ENCODE data around the gene NEURL1B. TPM values are rescaled to one million over a fixed set of nuclear protein-coding genes. Genes with fewer than 3 reads are reported as not detected.
"Not testable (repeated sequence)": the region's sequence is repeated elsewhere in the genome, so short reads cannot be mapped to it uniquely, and the experiment has no call there.

NEURL1B gene
- total RNA-seq, 2 donors from 2014 or later, result 61.6 to 99.9 TPM

DNA sequence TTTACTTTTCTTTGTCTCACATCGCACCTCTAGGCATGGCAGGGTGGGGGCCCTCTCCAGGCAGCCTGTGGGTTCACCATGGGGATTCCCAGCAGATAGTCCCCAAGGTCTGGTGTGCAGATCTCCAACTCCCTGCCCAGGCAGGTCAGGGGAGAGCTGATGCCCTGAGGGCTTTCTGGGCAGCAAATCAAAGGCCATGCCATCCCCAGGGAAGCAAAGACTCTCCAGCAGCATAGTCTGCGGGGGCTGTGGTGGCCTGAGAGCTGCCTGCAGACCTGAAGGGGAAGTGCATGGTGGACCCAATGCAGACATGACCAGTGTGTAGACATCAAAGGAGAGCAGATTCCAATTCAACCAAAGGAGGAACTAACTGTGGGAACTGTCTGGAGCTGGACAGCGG lies 7.7 kb downstream of the NEURL1B start:
- Histone ChIP-seq H3K27me3 (no peaks in the 10 kb centered on the region), H3K27ac (peak overlapping the region; percentile 1), H3K9ac (ENCODE audit: low read depth in 2 of 2, low read length in 2 of 2) (no peak overlapping the region), H3K36me3 (no peaks in the 10 kb centered on the region), H3K4me3 (no peak overlapping the region), H3K9me3 (no peaks in the 10 kb centered on the region), H3K4me1 (peaks cover 19% of the 10 kb centered on the region)
- intact Hi-C loops (cut with DNase I), result no loop called here
- TF ChIP-seq, protein P1, sequence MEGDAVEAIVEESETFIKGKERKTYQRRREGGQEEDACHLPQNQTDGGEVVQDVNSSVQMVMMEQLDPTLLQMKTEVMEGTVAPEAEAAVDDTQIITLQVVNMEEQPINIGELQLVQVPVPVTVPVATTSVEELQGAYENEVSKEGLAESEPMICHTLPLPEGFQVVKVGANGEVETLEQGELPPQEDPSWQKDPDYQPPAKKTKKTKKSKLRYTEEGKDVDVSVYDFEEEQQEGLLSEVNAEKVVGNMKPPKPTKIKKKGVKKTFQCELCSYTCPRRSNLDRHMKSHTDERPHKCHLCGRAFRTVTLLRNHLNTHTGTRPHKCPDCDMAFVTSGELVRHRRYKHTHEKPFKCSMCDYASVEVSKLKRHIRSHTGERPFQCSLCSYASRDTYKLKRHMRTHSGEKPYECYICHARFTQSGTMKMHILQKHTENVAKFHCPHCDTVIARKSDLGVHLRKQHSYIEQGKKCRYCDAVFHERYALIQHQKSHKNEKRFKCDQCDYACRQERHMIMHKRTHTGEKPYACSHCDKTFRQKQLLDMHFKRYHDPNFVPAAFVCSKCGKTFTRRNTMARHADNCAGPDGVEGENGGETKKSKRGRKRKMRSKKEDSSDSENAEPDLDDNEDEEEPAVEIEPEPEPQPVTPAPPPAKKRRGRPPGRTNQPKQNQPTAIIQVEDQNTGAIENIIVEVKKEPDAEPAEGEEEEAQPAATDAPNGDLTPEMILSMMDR (IDR thresholded peaks at IDR 0.05), result no peak
- no peak for DNase-seq

DNA sequence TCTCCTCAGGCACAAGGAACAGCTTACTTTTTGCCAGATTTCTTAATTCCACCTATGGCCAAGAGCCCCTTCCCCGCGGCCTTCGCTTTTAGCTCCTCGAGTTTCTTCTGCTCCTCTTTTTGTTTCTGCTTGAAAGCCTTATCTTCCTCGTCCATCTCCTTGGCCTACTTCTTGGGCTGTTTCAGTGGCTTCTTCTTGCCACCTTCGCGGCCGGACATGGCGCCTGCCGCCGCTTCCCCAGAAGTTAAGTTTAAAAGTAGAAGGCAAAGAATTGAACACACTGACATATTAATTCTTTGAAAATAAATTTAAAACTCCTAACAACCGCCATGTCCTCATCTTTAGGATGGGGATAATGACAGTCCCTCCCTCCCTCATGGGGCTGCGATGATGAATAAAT lies 15.4 kb downstream of the NEURL1B start:
- H3K4me1 ChIP-seq, result peaks cover 17% of the 10 kb centered on the region
- H3K27me3 ChIP-seq; DNase-seq; H3K4me3 ChIP-seq; H3K9ac ChIP-seq (ENCODE audit: low read depth in 2 of 2, low read length in 2 of 2); H3K9me3 ChIP-seq; intact Hi-C loops (cut with DNase I); H3K36me3 ChIP-seq; H3K27ac ChIP-seq: not testable (repeated sequence)

DNA sequence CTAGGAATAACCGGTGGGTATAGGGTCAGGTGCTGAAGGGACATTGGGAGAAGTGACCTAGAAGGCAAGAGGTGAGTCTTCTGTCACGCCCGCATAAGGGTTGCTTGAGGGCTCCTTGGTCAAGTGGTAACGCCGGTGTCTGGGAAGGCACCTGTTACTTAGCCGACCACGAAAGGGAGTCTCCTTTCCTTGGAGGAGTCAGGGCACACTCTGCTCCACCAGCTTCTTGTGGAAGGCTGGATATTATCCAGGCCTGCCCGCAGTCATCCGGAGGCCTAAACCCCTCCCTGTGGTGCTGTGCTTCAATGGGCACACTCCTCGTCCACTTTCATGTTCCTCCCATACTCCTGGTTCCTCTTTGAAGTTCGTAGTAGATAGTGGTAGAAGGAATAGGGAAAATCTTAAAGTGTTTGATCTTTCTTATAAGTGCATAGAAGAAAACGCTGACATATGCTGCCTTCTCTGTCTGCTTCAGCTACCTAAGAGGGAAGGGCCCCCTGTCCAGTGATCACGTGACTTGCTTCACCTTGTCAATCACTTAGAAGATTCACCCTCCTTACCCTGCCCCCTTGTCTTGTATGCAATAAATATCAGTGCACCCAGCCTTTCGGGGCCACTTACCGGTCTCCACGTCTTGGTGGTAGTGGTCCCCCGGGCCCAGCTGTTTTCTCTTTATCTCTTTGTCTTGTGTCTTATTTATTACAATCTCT lies 16.6 kb downstream of the NEURL1B start:
- H3K36me3 ChIP-seq; H3K27me3 ChIP-seq; DNase-seq; intact Hi-C loops (cut with DNase I); H3K4me3 ChIP-seq; H3K9me3 ChIP-seq: not testable (repeated sequence)
- Histone ChIP-seq H3K4me1 (peaks cover 17% of the 10 kb centered on the region), H3K27ac (peak overlapping the region; percentile 72), H3K9ac (ENCODE audit: low read depth in 2 of 2, low read length in 2 of 2) (peak overlapping the region in 1 of 2 donors; percentile 48)

DNA sequence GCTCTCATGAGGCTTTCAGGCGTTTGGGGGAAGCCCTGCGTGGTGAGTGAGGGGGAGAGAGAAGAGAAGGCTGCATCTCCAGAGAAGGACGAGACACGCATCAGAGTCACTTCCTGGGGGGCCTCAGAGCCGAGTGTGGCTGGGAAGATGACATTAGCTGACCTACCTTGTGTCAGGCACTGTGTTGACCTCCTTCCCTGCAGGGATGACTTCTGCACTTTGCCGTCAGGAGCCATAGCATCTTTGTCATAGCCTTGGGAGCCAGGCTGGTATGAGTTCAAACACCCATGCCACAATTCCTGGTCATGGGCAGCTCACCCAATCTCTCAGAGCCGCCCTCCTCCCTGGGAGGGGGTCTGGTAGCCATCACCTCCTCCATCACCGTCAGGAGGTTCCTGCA lies 17.3 kb downstream of the NEURL1B start:
- DNase-seq, result no peak
- Histone ChIP-seq H3K9me3 (no peaks in the 10 kb centered on the region), H3K27me3 (no peaks in the 10 kb centered on the region), H3K4me1 (peaks cover 17% of the 10 kb centered on the region), H3K4me3 (no peak overlapping the region), H3K27ac (peak overlapping the region; percentile 72), H3K9ac (ENCODE audit: low read depth in 2 of 2, low read length in 2 of 2) (peak overlapping the region in 1 of 2 donors; percentile 48), H3K36me3 (no peaks in the 10 kb centered on the region)
- intact Hi-C loops (cut with DNase I), result no loop called here
- TF ChIP-seq, protein P1 (IDR thresholded peaks at IDR 0.05), result no peak

DNA sequence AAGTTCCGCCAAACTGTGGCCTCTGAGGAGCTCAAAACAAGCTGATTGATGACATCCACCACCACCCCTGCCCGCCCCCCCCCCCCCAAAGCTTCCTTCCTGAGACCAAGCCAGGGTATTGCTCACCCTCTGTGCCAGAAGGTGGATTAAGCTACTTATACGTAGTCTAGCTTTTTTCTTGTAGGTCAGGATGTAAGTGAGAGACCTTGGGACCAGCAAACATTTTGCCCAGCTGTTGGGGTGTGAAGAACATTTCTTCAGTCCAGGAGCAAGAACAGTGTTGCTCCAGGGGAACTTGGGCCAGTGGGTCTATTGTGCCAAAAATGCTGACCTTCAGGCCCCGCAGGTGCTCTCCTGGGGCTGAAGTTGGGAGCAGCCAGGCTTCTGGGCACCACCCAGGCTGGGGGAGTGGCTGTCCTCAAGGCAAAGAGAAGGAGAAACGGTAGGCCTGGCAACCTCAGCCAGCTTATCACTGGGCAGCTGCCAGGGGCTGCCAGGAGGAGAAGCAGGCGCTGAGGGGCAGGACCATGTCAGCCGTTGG lies 18.0 kb downstream of the NEURL1B start:
- Histone ChIP-seq H3K9ac (ENCODE audit: low read depth in 2 of 2, low read length in 2 of 2) (peak overlapping the region in 1 of 2 donors; percentile 80), H3K9me3 (no peaks in the 10 kb centered on the region), H3K36me3 (no peaks in the 10 kb centered on the region), H3K27ac (peak overlapping the region; percentile 72), H3K4me1 (peaks cover 19% of the 10 kb centered on the region), H3K27me3 (no peaks in the 10 kb centered on the region), H3K4me3 (no peak overlapping the region)
- intact Hi-C loops (cut with DNase I), result no loop called here
- TF ChIP-seq, protein P1 (IDR thresholded peaks at IDR 0.05), result no peak
- DNase-seq, result peak; percentile 83

DNA sequence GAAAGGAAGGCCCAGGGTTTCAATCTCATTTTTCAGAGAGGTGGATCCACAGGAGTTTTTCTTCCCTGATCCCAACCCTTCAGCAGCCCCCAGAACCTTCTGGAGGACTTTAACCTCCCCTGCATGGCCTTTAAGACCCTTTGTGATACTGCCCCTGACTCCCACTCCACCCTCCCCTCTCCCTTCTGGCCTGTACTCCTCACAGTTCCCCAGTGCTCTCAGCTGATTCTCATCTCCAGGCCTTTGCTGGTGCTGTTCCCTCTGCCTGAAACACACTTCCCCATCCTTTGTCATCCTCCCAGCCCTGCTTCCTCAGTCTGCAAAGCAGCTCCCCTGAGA lies 18.5 kb downstream of the NEURL1B start:
- Histone ChIP-seq H3K9ac (ENCODE audit: low read depth in 2 of 2, low read length in 2 of 2) (peak overlapping the region in 1 of 2 donors; percentile 80), H3K27me3 (no peaks in the 10 kb centered on the region), H3K27ac (peak overlapping the region; percentile 72), H3K36me3 (no peaks in the 10 kb centered on the region), H3K4me3 (no peak overlapping the region), H3K9me3 (no peaks in the 10 kb centered on the region), H3K4me1 (peaks cover 21% of the 10 kb centered on the region)
- DNase-seq, result no peak
- TF ChIP-seq, protein P1 (IDR thresholded peaks at IDR 0.05), result no peak
- intact Hi-C loops (cut with DNase I), result no loop called here

Measured in colonic mucosa (tissue), 4 donors.